HG02610 (cell line): ENCODE results near the gene AQP5.
"Not testable (repeated sequence)": the region's sequence is repeated elsewhere in the genome, so short reads cannot be mapped to it uniquely, and the experiment has no call there.

ENCODE experiments used
- ATAC-seq: cut with Tn5 transposase; IDR thresholded peaks from one replicate; pipeline ENCODE4 v1.9.1; 2021; ENCODE audit warnings: mild to moderate bottlenecking, moderate library complexity; ENCODE audit not compliant: unreplicated experiment

The AQP5 gene

DNA sequence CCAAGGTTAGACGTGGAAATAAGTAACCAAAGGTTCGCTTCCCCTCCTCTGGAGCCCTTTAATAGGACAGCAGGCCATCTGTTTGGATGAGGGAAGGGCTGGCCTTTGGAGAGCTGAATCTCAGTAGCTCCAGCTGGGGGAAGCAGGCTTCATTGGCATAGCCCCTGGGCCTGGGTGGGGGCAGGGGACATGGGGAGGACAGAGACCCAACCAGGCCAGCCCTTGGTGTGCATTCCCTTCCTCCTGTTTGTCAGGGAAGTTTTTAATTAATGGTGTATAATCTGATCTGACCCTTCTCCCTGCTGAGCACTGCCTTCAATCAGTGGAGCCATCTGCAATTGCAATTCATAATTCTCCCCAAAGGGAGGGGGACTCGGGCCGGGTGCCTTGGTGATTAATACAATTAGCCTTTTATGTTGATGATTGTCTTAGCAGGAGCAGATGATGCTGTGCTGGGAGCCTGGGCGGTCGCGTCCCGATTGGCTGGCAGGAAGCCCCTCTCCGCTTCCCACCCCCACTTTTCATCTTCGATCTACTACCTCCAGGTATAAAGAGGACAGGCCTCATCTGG is 17.4 kb downstream of the AQP5 start:
- no peak for ATAC-seq

DNA sequence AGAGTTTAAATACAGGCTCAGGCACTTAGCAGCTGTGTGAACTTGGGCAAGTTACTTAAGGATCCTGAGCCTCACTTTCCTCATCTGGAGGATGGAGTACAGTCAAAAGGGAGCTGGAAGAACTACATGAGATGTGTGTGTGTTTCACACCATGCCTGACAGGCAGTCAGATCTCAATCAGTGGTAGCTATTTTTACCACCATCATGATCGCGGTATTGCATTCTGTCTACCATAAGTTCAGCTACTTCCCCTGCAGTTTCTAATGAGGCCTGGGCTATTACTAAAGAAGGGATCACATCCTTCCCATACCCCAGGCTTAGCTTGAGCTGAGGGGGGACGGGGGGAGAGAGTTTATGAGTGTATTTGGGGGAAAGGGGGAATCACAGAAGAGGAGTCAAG is 18.1 kb downstream of the AQP5 start:
- no peak for ATAC-seq

DNA sequence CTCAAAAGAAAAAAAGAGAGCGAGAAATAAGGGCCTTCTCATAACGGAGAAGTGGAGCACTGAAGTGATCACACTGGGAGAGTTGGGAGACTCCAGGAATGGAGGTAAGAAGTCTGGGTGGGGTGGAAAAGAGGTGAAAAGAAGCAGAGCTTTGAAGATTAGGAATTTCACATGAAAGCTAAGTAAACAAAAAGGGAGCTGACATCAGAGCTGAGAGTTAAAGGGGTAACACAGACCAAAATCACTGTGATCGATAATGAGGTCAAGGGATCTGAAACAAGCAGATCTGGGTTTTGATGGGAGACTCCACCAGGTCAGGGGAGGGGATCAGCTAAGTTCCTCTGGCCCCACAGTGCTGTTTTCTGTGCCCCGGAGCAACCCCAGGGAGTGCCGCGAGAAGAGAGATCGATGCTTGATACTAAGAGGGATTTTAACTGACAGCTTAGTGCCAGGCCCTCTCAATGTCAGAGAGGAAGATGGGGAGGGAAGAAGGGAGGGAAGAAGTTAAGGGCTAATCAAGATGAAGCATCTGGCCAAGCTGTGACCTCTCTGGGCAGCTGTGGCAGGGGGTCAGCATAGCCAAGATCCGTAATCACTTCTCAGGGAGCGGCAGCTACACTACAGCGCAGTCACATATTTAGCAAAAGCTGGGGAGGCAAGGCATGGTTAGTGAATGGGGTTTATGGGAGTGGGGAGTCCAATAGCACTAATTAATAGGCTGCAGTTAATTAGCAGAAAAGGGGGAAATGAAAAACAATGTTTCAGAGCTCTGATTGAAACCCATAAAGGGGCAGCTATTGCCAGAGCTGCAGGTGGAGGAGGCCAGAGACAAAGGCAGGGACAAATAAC is 19.1 kb downstream of the AQP5 start:
- ATAC-seq = no peak

DNA sequence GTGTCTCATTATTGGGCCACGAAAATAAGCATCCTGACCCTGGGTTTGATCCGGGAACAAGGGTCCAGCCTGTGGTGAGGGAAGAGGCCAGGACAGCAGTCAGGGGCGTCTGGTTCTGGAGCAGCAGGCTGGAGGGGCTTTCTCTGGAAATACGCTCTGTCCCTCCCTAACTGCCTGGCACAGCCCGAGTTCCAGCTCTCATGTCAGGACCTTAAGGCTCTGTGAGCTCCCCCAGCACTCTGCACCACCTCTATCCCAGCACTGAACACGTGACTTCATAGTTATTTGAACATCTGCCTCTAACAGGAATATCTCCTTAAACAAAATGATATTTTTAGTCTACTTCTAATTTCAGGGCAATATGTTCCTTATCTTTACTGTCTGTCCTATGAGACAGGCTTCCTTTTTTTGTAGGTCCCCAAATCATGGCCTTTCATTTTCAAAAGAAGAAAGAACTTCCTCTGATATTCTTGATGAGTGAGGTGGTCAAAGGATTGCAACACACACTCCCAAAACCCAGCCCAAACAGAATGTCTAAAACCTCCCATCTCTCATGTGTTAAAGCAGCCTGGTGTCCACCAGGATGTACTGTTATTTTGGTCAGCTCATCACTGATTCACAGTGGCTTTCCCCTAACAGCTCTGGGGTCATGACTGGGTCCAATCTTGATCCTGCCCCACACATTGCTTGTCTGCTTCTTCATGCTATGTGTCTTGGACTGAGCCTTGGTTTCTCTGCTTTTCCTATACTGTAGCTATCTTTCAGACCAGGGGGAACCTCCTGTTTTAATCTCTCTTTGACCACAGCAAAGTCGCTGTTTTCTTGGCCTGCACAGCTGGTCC is 20.8 kb downstream of the AQP5 start:
- no peak for ATAC-seq

DNA sequence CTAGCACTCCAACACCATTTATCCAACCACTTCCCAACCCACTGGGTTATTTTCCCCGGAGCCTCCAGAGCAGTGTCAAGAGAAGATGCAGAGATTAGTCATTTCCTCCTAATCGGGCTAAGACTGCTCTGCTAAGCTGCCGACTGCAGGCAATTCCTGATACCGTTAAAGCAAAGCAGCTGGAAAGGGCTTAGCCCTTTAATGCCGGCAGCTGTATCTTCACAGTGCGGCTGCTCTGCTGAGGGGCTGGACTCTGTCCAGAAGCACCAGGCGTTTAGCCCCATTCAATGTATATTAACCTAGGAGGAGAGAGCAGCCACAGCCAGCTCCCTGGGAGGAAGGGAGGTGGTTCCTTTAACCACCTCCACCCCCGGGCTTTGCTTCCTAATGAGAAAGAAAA is 22.2 kb downstream of the AQP5 start:
- ATAC-seq = no peak

DNA sequence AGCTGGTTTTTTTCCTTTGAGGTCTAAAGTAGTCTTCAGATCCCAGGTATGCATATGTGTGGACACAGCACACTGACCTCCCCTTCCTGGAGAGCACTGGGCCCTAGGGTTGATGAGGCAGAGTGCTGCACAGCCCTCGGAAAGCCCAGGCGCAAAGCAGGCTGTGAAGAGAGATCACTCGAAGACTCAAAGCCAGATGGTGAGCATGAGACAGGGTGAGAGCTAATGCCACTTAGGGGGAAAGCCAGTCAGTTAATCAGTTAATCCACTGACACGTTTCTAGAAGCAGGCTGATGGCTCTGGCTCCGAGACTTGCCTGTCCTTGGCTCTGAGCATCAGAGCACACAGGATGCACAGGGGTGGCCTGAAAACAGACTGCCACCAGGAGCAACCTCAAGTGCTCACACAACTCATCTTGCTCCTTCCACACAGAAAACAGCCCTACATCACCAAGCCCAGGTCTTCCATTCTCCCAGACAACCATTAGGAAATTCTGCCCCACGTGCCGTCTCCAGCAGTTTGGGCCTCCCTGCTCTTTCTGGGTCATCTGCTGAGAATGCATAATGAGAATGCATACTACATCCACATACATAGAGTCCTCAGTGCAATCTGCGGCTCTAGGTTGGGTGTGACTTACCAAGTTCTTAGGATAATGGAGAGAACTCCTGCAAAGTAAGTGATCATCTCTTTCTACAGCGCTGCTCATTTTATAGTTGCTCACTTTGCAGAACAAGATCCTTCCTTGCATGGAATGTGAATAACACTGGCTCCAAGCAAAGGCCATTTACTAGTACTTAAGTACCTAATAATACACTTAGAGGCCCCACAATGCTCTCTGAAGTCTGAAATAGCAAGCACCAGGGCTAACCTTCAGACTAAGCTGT is 23.0 kb downstream of the AQP5 start:
- ATAC-seq = no peak

DNA sequence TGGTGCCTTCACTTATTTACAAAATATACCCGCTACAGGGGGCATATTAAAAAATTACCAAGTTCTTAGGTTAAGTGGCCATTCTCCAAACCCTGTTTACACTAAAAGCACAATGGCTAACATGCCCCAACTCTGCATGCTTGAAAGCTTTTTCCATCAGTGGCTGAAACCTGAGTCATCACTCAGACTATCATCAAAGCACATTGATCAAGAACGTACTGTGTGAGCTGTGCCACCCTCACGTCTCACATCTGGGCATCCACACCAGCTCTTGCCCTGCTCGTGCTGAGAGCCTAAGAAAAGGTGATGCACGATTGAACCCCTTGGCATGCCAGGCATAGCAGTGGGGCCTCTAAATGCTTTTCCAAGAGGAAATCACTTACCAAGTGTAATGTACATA is 24.3 kb downstream of the AQP5 start:
- ATAC-seq = no peak

DNA sequence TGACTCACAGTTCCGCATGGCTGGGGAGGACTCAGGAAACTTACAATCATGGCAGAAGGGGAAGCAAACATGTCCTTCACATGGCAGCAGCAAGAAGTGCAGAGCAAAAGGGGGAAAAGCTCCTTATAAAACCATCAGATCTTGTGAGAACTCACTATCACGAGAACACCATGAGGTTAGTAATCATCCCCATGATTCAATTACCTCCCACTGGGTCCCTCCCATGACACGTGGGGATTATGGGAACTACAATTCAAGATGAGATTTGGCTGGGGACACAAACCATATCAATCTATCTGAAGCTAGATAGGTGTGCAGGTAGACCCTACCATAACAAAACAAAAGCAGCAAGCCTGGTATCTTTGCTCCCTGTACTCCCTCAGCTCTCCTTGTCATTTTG is 24.8 kb downstream of the AQP5 start:
- not testable (repeated sequence) for ATAC-seq

DNA sequence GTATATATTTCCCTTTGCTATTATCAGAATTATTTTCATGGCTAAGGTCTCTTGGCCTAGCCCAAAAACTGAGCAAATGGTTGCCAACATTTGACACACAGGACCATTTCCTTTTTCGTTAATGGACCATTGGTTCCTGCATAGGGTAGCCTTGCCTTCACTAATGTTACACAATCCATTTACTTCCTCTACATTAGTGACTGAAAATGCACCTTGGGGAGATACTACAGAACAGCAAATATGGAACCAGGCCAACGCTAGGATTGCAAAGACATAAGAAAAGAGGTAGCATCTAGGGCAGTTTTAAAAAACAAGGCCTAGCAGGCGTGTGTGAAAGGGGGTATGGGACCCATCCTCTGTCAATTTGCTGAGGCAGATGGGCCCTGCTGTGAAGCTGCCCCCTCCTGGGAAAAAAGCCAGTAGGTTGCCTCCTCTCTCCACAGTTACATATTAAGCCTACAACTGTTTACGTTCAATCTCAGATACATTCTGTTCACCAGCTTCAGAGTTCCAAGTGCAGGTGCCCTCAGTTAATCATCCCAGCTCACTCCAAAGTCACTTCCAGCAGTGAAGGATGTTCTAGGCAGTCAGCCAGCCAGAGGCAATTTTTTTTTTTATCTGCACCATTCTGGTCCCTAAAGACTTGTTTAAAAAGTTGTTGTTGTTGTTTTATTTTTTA is 26.1 kb downstream of the AQP5 start:
- ATAC-seq = no peak

DNA sequence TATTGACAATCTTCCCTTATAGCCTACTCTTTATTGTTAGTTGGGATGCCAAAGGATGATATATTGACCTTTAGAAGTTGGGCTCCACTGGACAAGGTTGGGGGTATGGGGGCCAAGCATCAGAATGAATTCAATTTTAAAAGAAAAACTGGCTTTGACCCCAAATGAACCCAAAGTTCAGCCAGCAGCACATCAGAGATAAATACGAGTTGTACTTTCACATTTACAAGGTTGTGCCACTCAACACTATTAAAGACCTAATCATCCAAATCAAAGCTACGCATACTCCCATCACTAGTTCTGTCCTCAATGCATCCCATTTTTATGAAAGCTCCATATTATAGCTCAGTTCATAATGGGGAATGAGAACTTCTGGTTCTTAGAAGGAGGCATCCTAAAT is 27.7 kb downstream of the AQP5 start:
- ATAC-seq = not testable (repeated sequence)

DNA sequence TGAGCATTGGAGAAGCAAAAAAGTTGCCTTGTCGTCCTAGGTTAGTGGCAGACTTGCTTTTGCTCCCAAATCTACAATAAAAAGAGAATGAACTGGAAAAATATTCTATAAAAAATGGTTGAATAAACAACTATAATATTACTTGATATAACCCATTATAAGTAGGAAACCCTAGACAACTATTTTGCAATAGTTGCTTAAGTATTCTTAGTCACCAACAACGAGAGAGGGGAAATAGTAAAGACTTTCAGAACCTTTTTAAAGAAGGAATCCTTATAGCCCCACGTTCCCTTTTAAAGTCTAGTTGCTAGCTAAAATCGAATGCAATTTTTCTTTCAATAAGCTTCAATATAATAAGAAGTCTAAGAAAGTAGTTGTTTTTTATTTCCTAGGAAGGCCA is 28.6 kb downstream of the AQP5 start:
- ATAC-seq = no peak

DNA sequence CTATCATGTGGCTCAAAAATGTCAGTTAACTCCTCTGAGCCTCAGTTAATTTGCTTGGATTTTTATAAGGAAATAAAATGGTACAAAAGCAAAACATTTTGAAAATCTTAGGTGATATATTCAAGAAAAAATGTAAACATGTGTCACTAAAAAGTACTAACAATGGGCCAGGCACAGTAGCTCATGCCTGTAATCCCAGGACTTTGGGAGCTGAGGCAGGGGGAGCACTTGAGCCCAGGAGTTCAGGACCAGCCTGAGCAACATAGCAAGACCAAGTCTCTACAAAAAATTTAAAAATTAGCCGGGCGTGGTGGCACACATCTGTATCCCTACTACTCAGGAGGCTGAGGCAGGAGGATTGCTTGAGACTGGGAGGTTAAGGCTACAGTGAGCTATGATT is 36.8 kb downstream of the AQP5 start:
- no peak for ATAC-seq

DNA sequence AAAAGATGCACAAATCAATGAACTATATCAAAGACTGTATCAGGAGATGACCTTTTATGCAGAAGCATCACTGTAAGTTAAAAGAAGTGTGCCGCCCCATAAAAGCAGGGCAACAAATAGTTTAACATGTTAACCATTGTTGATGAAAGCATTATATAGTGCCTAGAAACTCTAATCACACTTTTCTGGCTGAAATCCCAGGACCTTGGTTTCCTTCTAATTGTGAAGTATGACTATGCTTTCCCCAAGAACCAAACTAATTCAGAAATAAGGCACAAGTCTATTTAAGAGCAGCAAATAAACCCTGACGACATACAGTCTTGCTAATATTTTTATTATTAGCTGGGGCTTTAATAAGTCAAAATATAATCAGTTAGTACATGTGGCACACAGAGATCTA is 41.9 kb downstream of the AQP5 start:
- ATAC-seq = no peak

DNA sequence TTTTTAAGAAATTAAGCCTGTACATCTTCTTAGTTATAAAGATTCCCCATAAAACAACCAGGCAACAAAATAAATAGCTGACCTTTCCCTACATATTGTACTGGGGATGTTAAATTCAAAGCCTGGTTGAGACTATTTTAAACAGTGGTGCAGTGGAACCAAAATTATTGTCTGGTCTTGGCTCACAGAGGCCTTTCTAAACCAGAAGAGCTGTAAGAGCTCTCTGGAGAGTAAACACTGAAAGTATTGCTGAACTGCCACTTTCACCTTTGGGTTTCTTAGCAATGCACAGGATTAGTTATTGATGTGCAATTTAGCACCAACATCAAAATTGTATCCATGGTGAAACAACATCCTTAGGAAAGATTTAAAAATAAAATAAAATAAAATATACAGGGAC is 43.0 kb downstream of the AQP5 start:
- no peak for ATAC-seq

DNA sequence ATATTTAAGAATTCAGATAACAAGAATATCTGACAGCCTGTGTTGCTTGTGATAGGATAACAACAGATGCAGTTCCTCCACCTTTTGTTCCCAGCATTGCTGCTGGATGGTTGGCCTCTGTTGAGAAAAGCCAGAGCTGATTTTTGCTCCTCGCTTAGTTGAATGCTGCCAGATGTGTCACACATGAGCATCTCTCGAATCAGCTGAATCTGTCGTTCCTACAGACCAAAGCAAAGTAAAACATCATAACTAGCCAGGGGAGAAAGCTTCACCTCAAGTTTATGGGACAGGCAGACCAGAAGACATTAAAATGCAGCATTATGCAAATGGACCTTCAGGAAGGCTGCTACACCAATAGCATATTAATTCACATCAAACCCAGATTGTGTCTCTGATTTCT is 43.5 kb downstream of the AQP5 start:
- ATAC-seq = no peak

DNA sequence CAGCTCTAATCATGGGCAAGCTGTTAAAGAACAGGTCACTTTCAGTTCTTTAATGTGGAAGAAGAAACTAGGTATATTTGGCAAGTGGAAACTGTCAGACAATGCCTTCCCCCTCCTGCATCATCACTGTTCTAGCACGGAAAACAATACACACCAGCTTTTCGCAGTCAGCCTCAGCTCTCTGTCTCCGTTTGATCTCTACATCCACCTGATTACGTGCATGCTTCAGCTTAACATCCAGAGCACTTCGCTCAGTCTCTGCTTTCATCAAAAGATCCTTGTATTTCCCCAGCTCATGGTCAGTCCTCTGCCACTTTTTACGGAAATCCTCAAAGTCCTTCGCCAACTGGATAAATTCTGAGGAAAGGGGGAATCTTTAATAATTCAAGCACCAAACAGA is 44.6 kb downstream of the AQP5 start:
- no peak for ATAC-seq

DNA sequence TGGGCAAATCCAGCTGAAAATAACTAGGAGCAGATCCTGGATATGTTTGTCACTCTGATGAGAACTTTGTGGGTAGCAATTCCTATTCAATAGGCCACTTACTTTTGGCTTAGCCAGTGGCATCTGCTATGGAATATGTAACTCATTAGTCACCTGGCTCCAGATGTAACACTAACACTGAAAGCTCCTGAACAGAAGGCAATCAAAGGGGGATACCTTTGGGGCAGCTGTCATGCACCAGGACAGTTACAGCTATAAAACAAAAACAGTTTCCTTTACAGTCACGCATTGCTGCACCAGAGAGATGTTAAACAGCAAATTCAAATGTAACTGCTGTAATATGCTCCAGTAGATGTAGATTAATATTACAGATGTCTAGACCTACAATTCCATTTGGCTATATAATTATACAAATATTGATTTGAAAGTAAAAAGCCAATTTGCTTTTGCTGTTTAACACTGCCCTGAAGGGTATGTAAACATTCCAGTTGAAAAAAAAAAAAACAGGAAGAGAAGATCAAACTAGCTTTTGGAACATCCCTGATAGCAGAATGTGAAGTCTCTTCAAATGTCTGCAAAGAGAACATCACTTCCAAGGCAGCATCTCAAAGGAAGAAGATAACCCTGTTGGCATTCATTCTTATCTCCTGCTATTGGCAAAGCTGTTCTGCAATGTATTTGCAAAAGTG is 45.2 kb downstream of the AQP5 start:
- ATAC-seq = no peak

DNA sequence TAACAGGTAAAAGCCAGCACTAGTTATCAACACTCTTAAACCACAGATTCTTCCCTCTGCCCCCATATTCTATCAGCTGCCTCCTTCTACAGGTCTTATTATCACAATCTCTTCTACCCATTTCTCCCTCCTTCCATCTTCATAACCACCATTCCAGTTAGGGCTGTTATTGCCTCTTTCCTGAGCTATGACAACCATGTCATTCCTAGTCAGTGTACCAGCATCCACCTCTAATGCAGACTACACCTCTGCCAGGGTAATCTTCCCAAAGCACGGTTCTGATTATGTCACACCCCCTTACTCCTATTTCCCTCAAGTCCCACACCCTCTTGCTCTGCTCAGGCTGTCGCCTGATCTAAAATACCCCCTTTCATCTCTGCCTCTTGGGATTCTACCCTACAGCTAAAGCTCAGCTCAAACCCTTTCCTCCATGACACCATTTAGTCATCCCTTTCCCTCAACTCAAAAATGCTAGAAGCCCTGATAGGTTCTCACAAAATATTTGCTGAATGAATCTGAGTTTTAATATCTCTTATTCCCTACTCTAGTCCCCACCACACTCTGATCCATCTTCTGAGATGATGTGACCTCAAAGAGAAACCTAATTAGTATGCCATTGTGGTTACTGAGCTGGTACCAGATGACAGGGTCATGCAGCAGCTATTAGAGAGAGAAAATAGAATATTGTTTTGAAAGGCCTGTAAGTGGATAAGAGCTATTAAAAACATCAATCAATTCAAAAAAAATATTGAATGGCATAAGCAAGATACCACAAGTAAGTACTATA is 51.9 kb downstream of the AQP5 start:
- ATAC-seq = peak; percentile 49

DNA sequence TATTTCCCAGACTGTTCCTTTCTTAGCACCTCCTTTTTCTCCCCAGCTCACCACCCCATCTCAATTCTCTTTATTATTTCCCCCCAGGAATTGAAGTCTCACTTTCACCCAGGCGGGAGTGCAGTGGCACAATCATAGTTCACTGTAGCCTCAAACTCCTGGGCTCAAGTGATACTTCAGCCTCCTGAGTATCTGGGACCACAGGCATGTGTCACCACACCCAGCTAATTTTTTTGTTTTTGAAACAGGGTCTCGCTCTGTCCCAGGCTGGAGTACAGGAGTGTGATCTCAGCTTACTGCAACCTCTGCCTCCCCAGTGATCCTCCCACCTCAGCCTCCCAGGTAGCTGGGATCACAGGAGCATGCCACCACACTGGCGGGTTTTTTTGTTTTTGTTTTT is 52.7 kb downstream of the AQP5 start:
- ATAC-seq = no peak
